ENCODE results near the gene CCNL1. TPM values are rescaled to one million over a fixed set of nuclear protein-coding genes. Genes with fewer than 3 reads are reported as not detected.

Gene CCNL1
- total and polyA plus RNA-seq, 2 of the 4 experiments (the other 2 are of a cell fraction), result 60.9 to 83.3 TPM

DNA sequence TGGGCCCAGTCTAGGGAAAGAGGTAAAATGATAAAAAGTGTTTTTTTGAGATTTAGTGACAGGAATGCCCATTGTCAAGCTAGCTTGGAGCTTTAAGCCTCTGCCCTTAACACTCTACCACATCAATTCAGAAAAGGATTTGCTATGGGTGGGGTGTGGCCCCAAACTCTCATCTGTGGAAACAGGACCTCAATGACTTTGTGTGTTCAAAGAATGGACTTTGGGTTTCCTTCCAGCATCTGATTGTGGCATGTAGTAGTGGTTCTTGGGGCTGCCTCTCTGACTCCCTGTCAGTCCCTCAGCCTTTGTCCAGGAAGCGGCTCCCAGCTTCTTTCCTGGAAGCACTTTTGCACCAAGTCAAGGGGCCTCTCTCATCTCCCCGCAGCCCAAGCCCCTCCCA, 56.1 kb downstream of the CCNL1 start:
- CTCF ChIA-PET, result interaction anchor here (0.9 to 1.6 kb wide), 2 partner anchors 15 to 34 kb away, joined by 3 read pairs; no protein-coding TSS in a partner anchor

More for the DNA sequence above, 56.1 kb downstream of the CCNL1 start:
- ATAC-seq (ENCODE audit: low read depth) (no peak), DNase-seq (no peak)
- H3K79me1 ChIP-seq (ENCODE audit: low read depth in 1 of 2, low read length in 2 of 2), result no peaks in the 10 kb centered on the region
- H3K56ac ChIP-seq (ENCODE audit: extremely low read depth, insufficient read depth, low read length), result no peak overlapping the region
- H2BK20ac ChIP-seq (ENCODE audit: low read depth, low read length), result 0 out of 2 replicates have a peak overlapping the region, but pooled peaks have one; percentile 1
- H3K4ac ChIP-seq (ENCODE audit: low read depth, low read length), result no peak overlapping the region
- H3K9me3 ChIP-seq (ENCODE audit: control insufficient read depth, insufficient read depth, low read length), result no peaks in the 10 kb centered on the region
- H4K8ac ChIP-seq (ENCODE audit: low read depth in 2 of 2, low read length in 2 of 2), result no peak overlapping the region; a peak in 1 of 4 replicates
- H3K18ac ChIP-seq (ENCODE audit: low read depth, low read length), result peak overlapping the region; percentile 33; the same call in 1 of the 2 replicates
- H3K4me1 ChIP-seq (ENCODE audit: control insufficient read depth, insufficient read depth, low read length), result peaks cover 26% of the 10 kb centered on the region
- H4K20me1 ChIP-seq (ENCODE audit: insufficient read depth, low read length), result 0 out of 2 replicates have a peak, but pooled peaks cover 3% of the 10 kb centered on the region
- no peaks in the 10 kb centered on the region for H3K27me3 ChIP-seq (ENCODE audit: control insufficient read depth, insufficient read depth, low read length)
- no peak overlapping the region for H3K9ac ChIP-seq (ENCODE audit: low read depth, low read length)
- no peak overlapping the region for H3K4me2 ChIP-seq (ENCODE audit: low read depth, low read length)
- WGBS, 2 experiments (ENCODE audit: extremely low coverage in 2 of 2, insufficient read length in 1 of 2), result no CpG with 5 or more reads among the region's 2 CpGs
- H3K36me3 ChIP-seq (ENCODE audit: control insufficient read depth, insufficient read depth, low read length), result no peaks in the 10 kb centered on the region
- H2BK15ac ChIP-seq (ENCODE audit: low read depth, low read length), result no peak overlapping the region
- BruUV-seq (replicated peaks), result no TSS peak
- peak overlapping the region; percentile 19; the same call in 1 of the 2 replicates for H4K91ac ChIP-seq (ENCODE audit: insufficient read depth, low read depth, low read length)
- H3K23ac ChIP-seq (ENCODE audit: low read depth, low read length), result no peak overlapping the region
- H2AFZ ChIP-seq (replicated peaks; ENCODE audit: low read length, poor library complexity), result no peak overlapping the region
- in situ Hi-C loops (cut with MboI; ENCODE audit: low sequenced_read_pairs) (no loop called here), dilution Hi-C loops (cut with HindIII; ENCODE audit: low sequenced_read_pairs, unreplicated experiment) (no loop called here), intact Hi-C loops (cut with micrococcal nuclease) (no loop called here)
- no peak overlapping the region; the same call in 1 of the 2 replicates for H2BK120ac ChIP-seq (ENCODE audit: low read depth, low read length)
- TF ChIP-seq NFE2L2 (IDR thresholded peaks at IDR 0.05; ENCODE audit: low read depth, low read length) (no peak), SMC3 (IDR thresholded peaks at IDR 0.05; ENCODE audit: low read depth, low read length) (no peak), BHLHE40 (IDR thresholded peaks at IDR 0.05; ENCODE audit: low read depth, low read length) (no peak), CEBPB (IDR thresholded peaks at IDR 0.05; ENCODE audit: low read depth, low read length) (no peak), POLR2A (IDR thresholded peaks at IDR 0.05; ENCODE audit: low read depth, low read length) (no peak), MAFK (IDR thresholded peaks at IDR 0.05; ENCODE audit: low read depth, low read length) (no peak), FOS (IDR thresholded peaks at IDR 0.05; ENCODE audit: low read depth, low read length) (no peak), MAZ (IDR thresholded peaks at IDR 0.05; ENCODE audit: borderline replicate concordance, low read depth, low read length) (no peak), RCOR1 (IDR thresholded peaks at IDR 0.05; ENCODE audit: insufficient replicate concordance, low read length) (no peak), MXI1 (IDR thresholded peaks at IDR 0.05; ENCODE audit: borderline replicate concordance, low read depth, low read length) (no peak), USF2 (IDR thresholded peaks at IDR 0.05; ENCODE audit: low read depth, low read length) (no peak), RAD21 (IDR thresholded peaks at IDR 0.05; ENCODE audit: low read length) (no peak), ELK1 (IDR thresholded peaks at IDR 0.05; ENCODE audit: borderline replicate concordance, low read depth, low read length) (no peak), RFX5 (IDR thresholded peaks at IDR 0.05; ENCODE audit: low read depth, low read length) (no peak), CTCF (conservative IDR thresholded peaks at IDR 0.05; ENCODE audit: low read depth, low read length) (no peak)
- H3K14ac ChIP-seq (replicated peaks; ENCODE audit: low read depth, low read length), result no peak overlapping the region
- H3K27ac ChIP-seq (ENCODE audit: insufficient read depth, low read length), result no peak overlapping the region
- H2AK9ac ChIP-seq (replicated peaks; ENCODE audit: low read depth, low read length, poor library complexity), result no peak overlapping the region
- H2BK5ac ChIP-seq (ENCODE audit: low read depth, low read length, poor library complexity, severe bottlenecking), result no peak overlapping the region
- H2AK5ac ChIP-seq (ENCODE audit: low read depth, low read length), result no peak overlapping the region
- H4K5ac ChIP-seq (ENCODE audit: low read depth, low read length), result peak overlapping the region; percentile 15; the same call in 1 of the 2 replicates
- H3K9me1 ChIP-seq (ENCODE audit: insufficient read depth, low read length), result peaks cover 8% of the 10 kb centered on the region; the same call in 1 of the 2 replicates
- no peak overlapping the region for H3K4me3 ChIP-seq (ENCODE audit: insufficient read depth, low read depth, low read length)
- POLR2A ChIA-PET (ENCODE audit: unreplicated experiment), result no interaction called here

Measured in IMR-90 (cell line).